SIG-M5 treated with dmso at 0.1 percent for 504 hours (cell line): ENCODE data around the gene ZNF3.

Experiments used
- DNase-seq: peaks from one replicate; lab custom pipeline; 2025; ENCODE audit not compliant: unreplicated experiment; lab: John Stamatoyannopoulos, UW

The ZNF3 gene

GRCh38 chr7:100088621-100089457 is 7.3 kb upstream of the ZNF3 start, which contains the start of gene COPS6:
Gene COPS6 (plus strand): TSS chr7:100088969. CDS start chr7:100088991, 22 bp downstream.
- DNase-seq: peak; percentile 56

- no peak for DNase-seq
These were observed 6.6 kb upstream of the ZNF3 start for GRCh38 chr7:100088095-100088620.

GRCh38 chr7:100087055-100087750 is 5.7 kb upstream of the ZNF3 start:
- no peak for DNase-seq

- DNase-seq: peak; percentile 30
These were observed 4.0 kb upstream of the ZNF3 start for GRCh38 chr7:100085515-100085914.

GRCh38 chr7:100082978-100083377 is 1.5 kb upstream of the ZNF3 start:
- DNase-seq: no peak

GRCh38 chr7:100080907-100081534 is 502 bp downstream of the ZNF3 start:
- DNase-seq: no peak

- no peak for DNase-seq
These were observed 2.4 kb downstream of the ZNF3 start for GRCh38 chr7:100079024-100079560.

- no peak for DNase-seq
These were observed 4.3 kb downstream of the ZNF3 start for GRCh38 chr7:100077205-100077604.

GRCh38 chr7:100075418-100075817 is 6.1 kb downstream of the ZNF3 start:
- DNase-seq: no peak

- no peak for DNase-seq
These were observed 6.7 kb downstream of the ZNF3 start for GRCh38 chr7:100074841-100075240.

GRCh38 chr7:100072462-100072861 is 9.1 kb downstream of the ZNF3 start:
- no peak for DNase-seq

GRCh38 chr7:100071018-100071723 is 10.4 kb downstream of the ZNF3 start:
- no peak for DNase-seq

GRCh38 chr7:100069991-100070390 is 11.5 kb downstream of the ZNF3 start:
- DNase-seq: no peak

- DNase-seq: no peak
These were observed 14.6 kb downstream of the ZNF3 start for GRCh38 chr7:100066953-100067352.

- no peak for DNase-seq
These were observed 15.9 kb downstream of the ZNF3 start for GRCh38 chr7:100065452-100066186.

GRCh38 chr7:100064162-100064561 is 17.4 kb downstream of the ZNF3 start:
- no peak for DNase-seq

GRCh38 chr7:100063376-100063775 is 18.1 kb downstream of the ZNF3 start:
- no peak for DNase-seq

- DNase-seq: no peak
These were observed 19.9 kb downstream of the ZNF3 start for GRCh38 chr7:100061518-100062193.

- no peak for DNase-seq
These were observed 22.2 kb downstream of the ZNF3 start for GRCh38 chr7:100059251-100059739.
